WTC11 (cell line): ENCODE results near the gene BICDL2.

Experiments used
- ATF1 ChIP-seq: sonication (generic); formaldehyde crosslinking; IDR thresholded peaks from 2 replicates; pipeline ENCODE4 v1.8.1; 2023; ENCODE audit warnings: mild to moderate bottlenecking, moderate library complexity, missing genetic modification reagents
- CBFB ChIP-seq: sonication (generic); formaldehyde crosslinking; IDR thresholded peaks from 2 replicates; pipeline ENCODE4 v1.8.1; 2022; ENCODE audit warnings: mild to moderate bottlenecking, low read depth, missing genetic modification reagents
- CTCF ChIP-seq: fragments of 200-600 bp; IDR thresholded peaks from 2 replicates; pipeline ENCODE4 v1.8.0; 2022; ENCODE audit warnings: antibody characterized with exemption
- E2F5 ChIP-seq: sonication (generic); formaldehyde crosslinking; IDR thresholded peaks from 2 replicates; pipeline ENCODE4 v1.8.1; 2022; ENCODE audit warnings: mild to moderate bottlenecking, moderate library complexity, missing genetic modification reagents
- JUN ChIP-seq: sonication (generic); formaldehyde crosslinking; IDR thresholded peaks from 2 replicates; pipeline ENCODE4 v1.8.0; 2023; ENCODE audit warnings: mild to moderate bottlenecking, missing genetic modification reagents
- PRDM15 ChIP-seq: sonication (generic); formaldehyde crosslinking; IDR thresholded peaks from 2 replicates; pipeline ENCODE4 v1.8.0; 2022; ENCODE audit warnings: missing genetic modification reagents
- USF2 ChIP-seq: sonication (generic); formaldehyde crosslinking; IDR thresholded peaks from 2 replicates; pipeline ENCODE4 v1.8.1; 2023; ENCODE audit warnings: mild to moderate bottlenecking, missing genetic modification reagents, moderate library complexity
- ZNF121 ChIP-seq: sonication (generic); formaldehyde crosslinking; IDR thresholded peaks from 2 replicates; pipeline ENCODE4 v1.8.0; 2023; ENCODE audit warnings: missing genetic modification reagents
- ZNF317 ChIP-seq: sonication (generic); formaldehyde crosslinking; IDR thresholded peaks from 2 replicates; pipeline ENCODE4 v1.8.1; 2023; ENCODE audit warnings: low read depth, mild to moderate bottlenecking, moderate library complexity, missing genetic modification reagents, borderline replicate concordance
- ZNF423 ChIP-seq: fragments of 250-450 bp; sonication (Bioruptor Pico); IDR thresholded peaks from 2 replicates; pipeline ENCODE4 v2.1.2; 2022; ENCODE audit warnings: mild to moderate bottlenecking, moderate library complexity

GRCh38 chr16:2990891-2991290 lies 45.9 kb downstream of the BICDL2 start:
- no peak for TF ChIP-seq CTCF
- no peak for TF ChIP-seq JUN (CRISPR knock-in tag)
- no peak for TF ChIP-seq ZNF121 (CRISPR knock-in tag)
- no peak for TF ChIP-seq PRDM15 (CRISPR knock-in tag)
- no peak for TF ChIP-seq ZNF317 (CRISPR knock-in tag)
- TF ChIP-seq ATF1 (CRISPR knock-in tag): no peak
- TF ChIP-seq E2F5 (CRISPR knock-in tag): no peak
- TF ChIP-seq USF2 (CRISPR knock-in tag): peak; percentile 15; the same call in 1 of the 2 replicates
- TF ChIP-seq CBFB (CRISPR knock-in tag): no peak
- no peak for TF ChIP-seq ZNF423 (CRISPR knock-in tag)
